Ovary (tissue), 9 donors: ENCODE measurements around the gene RABGAP1L. TPM values are rescaled to one million over a fixed set of nuclear protein-coding genes. Genes with fewer than 3 reads are reported as not detected.
"Not testable (repeated sequence)": the region's sequence is repeated elsewhere in the genome, so short reads cannot be mapped to it uniquely, and the experiment has no call there.

Experiments used
- DNase-seq, 5 donors: peaks; one replicate each; pipeline ENCODE4 v3.0.0-alpha.2; 2019 to 2020
- H3K27ac ChIP-seq, 2 donors: fragments of 200-600 bp; one replicate each; pipeline versions ENCODE4 v1.5.1 to v1.8.0; 2019 to 2022
- H3K27me3 ChIP-seq: fragments of 200-600 bp; one replicate; pipeline ENCODE4 v1.8.0; 2022
- H3K36me3 ChIP-seq: fragments of 200-600 bp; sonication (generic); one replicate; pipeline ENCODE4 v1.5.1; 2019
- H3K4me1 ChIP-seq: one replicate; pipeline ENCODE4 v1.8.1; 2013; ENCODE audit warnings: mild to moderate bottlenecking, moderate library complexity; ENCODE audit not compliant: insufficient read depth
- H3K4me3 ChIP-seq: fragments of 200-600 bp; sonication (generic); one replicate; pipeline ENCODE4 v1.5.1; 2017
- H3K9me3 ChIP-seq, 2 donors: fragments of 200-600 bp in 1 of 2; sonication (generic) in 1 of 2; one replicate each; pipeline versions ENCODE4 v1.5.1 to v1.8.1; 2013 to 2019; ENCODE audit warnings: mild to moderate bottlenecking in 1 of 2, moderate library complexity in 1 of 2
- EP300 ChIP-seq: sonication (generic); formaldehyde crosslinking; IDR thresholded peaks from one replicate; pipeline ENCODE4 v1.6.1; 2017; ENCODE audit warnings: antibody characterized with exemption
- POLR2A ChIP-seq: fragments of 450-650 bp; IDR thresholded peaks from one replicate; pipeline ENCODE4 v1.6.1; 2017; ENCODE audit warnings: antibody characterized with exemption, mild to moderate bottlenecking, moderate library complexity
- WGBS, 3 donors: extraction: QIAGEN DNeasy Blood & Tissue Kit in 1 of 3; methylation state at CpG; one replicate each; pipeline versions ENCODE4 v1.1.5 to v1.1.7; 2013 to 2017; 5-methylcytosine and 5-hydroxymethylcytosine counted together
- intact Hi-C, 4 donors: fragments of 100-400 bp; cut with DNase I; formaldehyde crosslinking; loops; one replicate each; pipeline versions ENCODE4 v1.11.0 to v1.15.1; 2022 to 2023
- polyA plus RNA-seq, 2 donors: library from polyadenylated mRNA; stranded (reverse); fragments of 200-250 nt in 1 of 2; fragments of 350-450 nt in 1 of 2; fragmentation: Illumina TruSeq in 1 of 2; extraction: RNeasy Lipid Tissue Mini Kit (QIAGEN cat#74804) in 1 of 2; gene quantifications; one replicate each; pipeline ENCODE4 v1.2.3, GENCODE V29; 2013 to 2014
- total RNA-seq, 7 donors: library from RNA; depleted of rRNA in 2 of 7; stranded (reverse); fragments of >200 nt in 2 of 7; fragmentation: NEBNext Ultra II Directional in 3 of 7; extraction: Animal tissue kit (Norgen Biotek cat#: 25700) in 3 of 7; gene quantifications; one replicate each; pipeline versions ENCODE4 v1.1.0 to v1.2.4, GENCODE V29; 2016 to 2023
- TF ChIP-seq, protein P1 (sequence below), 3 donors: fragments of 450-650 bp in 2 of 3; fragments of 200-600 bp in 1 of 3; IDR thresholded peaks; one replicate each; pipeline versions ENCODE4 v1.5.1 to v1.8.0; 2016 to 2022; ENCODE audit warnings: antibody characterized with exemption in 3 of 3, mild to moderate bottlenecking in 1 of 3
- donor health status: DM: no; HTN: no; CAD: no; lungs with moderate emphysema.
- donor health status: DM: no; HTN: no; CAD: no.
- donor health status: Bipolar disorder and iron deficiency.
- donor health status: DM: yes; HTN: yes; CAD: no.
- donor health status: DM: no; HTN: no; CAD: no.
- donor health status: DM: yes; HTN: yes; CAD: no.

RABGAP1L gene
- total and polyA plus RNA-seq, 9 donors = 17.1 to 56.5 (median 43.6) TPM

DNA sequence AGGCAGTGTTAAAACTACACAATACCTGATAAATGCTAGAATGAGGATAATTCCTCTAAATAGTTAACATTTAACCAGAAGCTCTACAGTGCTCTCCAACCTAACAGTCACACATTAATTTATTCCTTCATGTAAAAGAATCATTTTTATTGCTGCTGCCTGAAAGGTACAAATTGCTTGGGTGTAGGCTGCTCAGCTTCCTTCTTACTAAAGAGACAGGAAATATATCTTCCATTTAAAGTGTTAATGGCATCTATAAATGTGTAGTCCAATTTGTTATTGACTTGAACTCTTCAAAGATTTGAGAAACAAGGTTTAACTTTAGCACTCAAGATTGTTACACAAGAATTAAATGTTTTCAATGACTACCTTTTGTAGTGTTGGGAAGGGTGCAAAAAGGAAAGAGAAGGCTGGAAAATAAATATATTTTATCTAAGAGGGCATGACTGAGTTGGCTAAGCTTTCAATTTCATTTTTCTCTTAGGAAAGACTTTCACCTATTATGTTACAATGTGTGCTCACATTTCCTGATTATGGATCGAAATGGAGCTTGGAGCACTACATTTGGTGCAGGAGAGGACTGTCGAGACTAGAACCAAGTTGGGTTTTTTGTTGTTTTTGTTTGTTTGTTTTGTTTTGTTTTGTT, 734.9 kb downstream of the RABGAP1L start:
- Histone ChIP-seq H3K4me1 (no peaks in the 10 kb centered on the region), H3K36me3 (no peaks in the 10 kb centered on the region), H3K27me3 (no peaks in the 10 kb centered on the region), H3K9me3 (no peaks in the 10 kb centered on the region), H3K27ac (no peak overlapping the region), H3K4me3 (no peak overlapping the region)
- DNase-seq = no peak
- TF ChIP-seq POLR2A = no peak
- TF ChIP-seq, protein P1, sequence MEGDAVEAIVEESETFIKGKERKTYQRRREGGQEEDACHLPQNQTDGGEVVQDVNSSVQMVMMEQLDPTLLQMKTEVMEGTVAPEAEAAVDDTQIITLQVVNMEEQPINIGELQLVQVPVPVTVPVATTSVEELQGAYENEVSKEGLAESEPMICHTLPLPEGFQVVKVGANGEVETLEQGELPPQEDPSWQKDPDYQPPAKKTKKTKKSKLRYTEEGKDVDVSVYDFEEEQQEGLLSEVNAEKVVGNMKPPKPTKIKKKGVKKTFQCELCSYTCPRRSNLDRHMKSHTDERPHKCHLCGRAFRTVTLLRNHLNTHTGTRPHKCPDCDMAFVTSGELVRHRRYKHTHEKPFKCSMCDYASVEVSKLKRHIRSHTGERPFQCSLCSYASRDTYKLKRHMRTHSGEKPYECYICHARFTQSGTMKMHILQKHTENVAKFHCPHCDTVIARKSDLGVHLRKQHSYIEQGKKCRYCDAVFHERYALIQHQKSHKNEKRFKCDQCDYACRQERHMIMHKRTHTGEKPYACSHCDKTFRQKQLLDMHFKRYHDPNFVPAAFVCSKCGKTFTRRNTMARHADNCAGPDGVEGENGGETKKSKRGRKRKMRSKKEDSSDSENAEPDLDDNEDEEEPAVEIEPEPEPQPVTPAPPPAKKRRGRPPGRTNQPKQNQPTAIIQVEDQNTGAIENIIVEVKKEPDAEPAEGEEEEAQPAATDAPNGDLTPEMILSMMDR (IDR thresholded peaks at IDR 0.05) = no peak
- no peak for TF ChIP-seq EP300
- WGBS, 3 donors = 83 to 94% (median 88%) methylated on average over 2 of the region's 2 CpGs
- intact Hi-C loops = no loop called here

DNA sequence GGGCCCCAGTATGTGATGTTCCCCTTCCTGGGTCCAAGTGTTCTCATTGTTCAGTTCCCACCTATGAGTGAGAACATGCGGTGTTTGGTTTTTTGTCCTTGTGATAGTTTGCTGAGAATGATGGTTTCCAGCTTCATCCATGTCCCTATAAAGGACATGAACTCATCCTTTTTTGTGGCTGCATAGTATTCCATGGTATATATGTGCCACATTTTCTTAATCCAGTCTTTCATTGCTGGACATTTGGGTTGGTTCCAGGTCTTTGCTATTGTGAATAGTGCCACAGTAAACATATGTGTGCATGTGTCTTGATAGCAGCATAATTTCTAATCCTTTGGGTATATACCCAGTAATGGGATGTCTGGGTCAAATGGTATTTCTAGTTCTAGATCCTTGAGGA, 736.3 kb downstream of the RABGAP1L start:
- H3K9me3 ChIP-seq, intact Hi-C loops, H3K4me3 ChIP-seq, H3K36me3 ChIP-seq, DNase-seq, H3K27ac ChIP-seq, H3K4me1 ChIP-seq, H3K27me3 ChIP-seq: not testable (repeated sequence)
- WGBS, 3 donors = 100% methylated on average over 1 of the region's 1 CpG; no CpG with 5 or more reads in 1 of the 3 donors

DNA sequence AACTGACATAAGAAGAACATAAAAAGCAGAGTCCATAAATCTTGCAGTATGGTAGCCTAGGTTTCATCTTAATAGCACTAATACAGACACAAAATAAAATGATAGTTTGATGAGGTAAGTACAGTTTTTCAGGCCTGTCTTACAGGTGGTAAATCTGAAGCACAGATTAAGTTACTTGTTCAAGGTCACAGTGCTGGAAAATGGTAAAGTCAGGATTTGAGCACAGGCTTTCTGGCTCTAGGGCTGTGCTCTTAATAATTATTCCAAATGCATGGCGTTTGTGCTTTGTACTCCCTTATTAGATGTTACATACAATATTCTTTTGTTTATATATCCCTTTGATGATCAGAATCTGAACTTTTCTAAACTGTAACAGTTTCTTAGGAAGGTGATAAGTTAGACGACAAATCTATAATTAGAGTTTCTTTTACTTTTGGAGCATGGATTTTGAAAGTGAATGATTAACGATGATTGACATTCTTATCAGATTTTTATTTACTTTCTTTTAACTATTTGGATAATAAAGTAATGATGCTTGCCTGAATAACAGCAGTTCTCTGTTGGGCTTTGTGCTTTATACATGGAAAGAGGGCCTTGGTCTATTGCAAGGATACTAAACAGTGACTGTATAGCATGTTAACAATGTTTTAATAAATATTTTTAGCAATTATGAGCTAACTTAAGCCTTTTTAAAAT, 738.9 kb downstream of the RABGAP1L start:
- DNase-seq = no peak
- no peak overlapping the region for H3K4me3 ChIP-seq
- intact Hi-C loops = no loop called here
- WGBS, 3 donors = 73 to 79% (median 73%) methylated on average over 3 of the region's 3 CpGs
- no peaks in the 10 kb centered on the region for H3K9me3 ChIP-seq
- no peaks in the 10 kb centered on the region for H3K36me3 ChIP-seq
- no peak for TF ChIP-seq POLR2A
- no peak for TF ChIP-seq EP300
- TF ChIP-seq, protein P1 (IDR thresholded peaks at IDR 0.05) = no peak
- H3K4me1 ChIP-seq = no peaks in the 10 kb centered on the region
- H3K27me3 ChIP-seq = no peaks in the 10 kb centered on the region
- no peak overlapping the region for H3K27ac ChIP-seq

DNA sequence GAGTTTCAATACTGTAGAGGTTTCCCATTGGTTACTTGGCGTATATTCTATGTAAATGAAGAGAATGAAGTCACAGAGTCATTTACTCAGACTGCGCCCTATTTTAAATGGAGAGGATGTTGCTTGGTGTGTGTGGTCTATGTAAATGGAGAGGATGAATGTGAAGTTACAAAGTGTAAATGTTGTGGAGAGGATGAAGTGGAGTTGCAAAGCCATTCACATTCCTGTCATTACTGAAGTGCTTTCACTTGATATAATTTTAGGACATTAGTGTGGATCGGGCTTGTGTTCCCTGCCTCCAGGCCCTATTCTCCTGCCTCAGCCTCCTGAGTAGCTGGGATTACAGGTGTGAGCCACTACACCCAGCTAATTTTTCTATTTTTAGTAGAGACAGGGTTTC, 741.0 kb downstream of the RABGAP1L start:
- TF ChIP-seq POLR2A (no peak), EP300 (no peak)
- TF ChIP-seq, protein P1 (IDR thresholded peaks at IDR 0.05) = no peak
- Histone ChIP-seq H3K9me3 (no peaks in the 10 kb centered on the region), H3K4me1 (no peaks in the 10 kb centered on the region), H3K27me3 (no peaks in the 10 kb centered on the region), H3K4me3 (no peak overlapping the region), H3K36me3 (no peaks in the 10 kb centered on the region), H3K27ac (no peak overlapping the region)
- 96 to 98% (median 97%) methylated on average over 3 of the region's 3 CpGs for WGBS, 3 donors
- DNase-seq = no peak
- intact Hi-C loops = no loop called here

DNA sequence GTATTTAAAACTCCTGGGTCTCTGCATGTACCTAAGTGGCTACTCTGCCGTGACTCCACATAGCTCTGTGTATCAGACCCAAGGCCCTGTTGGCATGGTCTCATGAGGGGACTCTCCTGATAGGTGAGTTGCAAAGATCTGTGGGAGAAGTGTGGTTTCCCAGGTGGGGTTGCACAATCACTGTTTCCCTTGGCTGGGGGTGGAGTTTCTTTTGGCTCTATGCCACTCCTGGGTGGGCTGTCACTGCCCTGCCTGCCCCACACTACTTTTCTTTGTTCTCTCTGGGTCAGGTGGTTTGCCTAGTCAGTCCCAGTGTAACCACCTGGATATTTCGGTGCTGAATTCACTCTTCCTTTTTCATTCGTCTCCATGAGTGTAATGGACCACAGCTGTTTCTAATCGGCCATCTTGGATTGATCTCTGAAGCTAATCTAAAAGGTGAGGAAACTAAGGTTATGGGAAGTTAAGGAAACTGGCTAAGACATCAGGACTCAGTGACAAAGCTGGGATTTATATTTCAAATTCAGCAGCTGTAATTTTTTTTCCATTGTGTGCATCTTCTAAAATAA, 743.3 kb downstream of the RABGAP1L start:
- DNase-seq = no peak
- H3K27me3 ChIP-seq = no peaks in the 10 kb centered on the region
- TF ChIP-seq POLR2A = no peak
- TF ChIP-seq, protein P1 (IDR thresholded peaks at IDR 0.05) = no peak
- no peak for TF ChIP-seq EP300
- H3K27ac ChIP-seq = no peak overlapping the region
- intact Hi-C loops = no loop called here
- H3K9me3 ChIP-seq = no peaks in the 10 kb centered on the region
- H3K4me1 ChIP-seq = no peaks in the 10 kb centered on the region
- WGBS, 3 donors = 72 to 80% (median 78%) methylated on average over 4 of the region's 4 CpGs
- no peak overlapping the region for H3K4me3 ChIP-seq
- H3K36me3 ChIP-seq = no peaks in the 10 kb centered on the region
